Neural cell (in vitro differentiated cells): ENCODE results near the gene ZNF653. TPM values are rescaled to one million over a fixed set of nuclear protein-coding genes. Genes with fewer than 3 reads are reported as not detected.

Experiments used
- H2AFZ ChIP-seq: fragments of 200-600, 300-800 bp; sonication (generic), shearing (Covaris generic); 2 replicates; pipeline ENCODE4 v1.6.0; 2014; ENCODE audit warnings: low read depth, mild to moderate bottlenecking, antibody characterized with exemption, low read length, moderate library complexity
- H3F3A ChIP-seq: fragments of 200-600 bp; shearing (Covaris generic); 2 replicates; pipeline ENCODE4 v1.6.1; 2016; ENCODE audit warnings: mild to moderate bottlenecking, moderate library complexity, mixed read lengths, antibody characterized with exemption, low read length; ENCODE audit not compliant: insufficient read depth, poor library complexity, severe bottlenecking
- H3K27ac ChIP-seq: fragments of 200-600, 300-800 bp; sonication (generic), shearing (Covaris generic); 2 replicates; pipeline ENCODE4 v1.5.1; 2014; ENCODE audit warnings: mild to moderate bottlenecking, low read length, moderate library complexity
- H3K27me3 ChIP-seq: fragments of 300-800, 200-600 bp; sonication (generic), shearing (Covaris generic); 2 replicates; pipeline ENCODE4 v1.6.0; 2014; ENCODE audit warnings: mild to moderate bottlenecking, low read depth, low read length, moderate library complexity; ENCODE audit not compliant: insufficient read depth
- H3K36me3 ChIP-seq: fragments of 300-800, 200-600 bp; sonication (generic), shearing (Covaris generic); 2 replicates; pipeline ENCODE4 v1.5.1; 2014; ENCODE audit warnings: mild to moderate bottlenecking, antibody characterized with exemption, low read length, moderate library complexity; ENCODE audit not compliant: insufficient read depth
- H3K4me2 ChIP-seq: fragments of 300-800, 200-600 bp; sonication (generic), shearing (Covaris generic); 2 replicates; pipeline ENCODE4 v1.6.0; 2014; ENCODE audit warnings: mild to moderate bottlenecking, low read length
- H3K4me3 ChIP-seq: fragments of 300-800, 200-600 bp; sonication (generic), shearing (Covaris generic); 2 replicates; pipeline ENCODE4 v1.5.1; 2014; ENCODE audit warnings: mild to moderate bottlenecking, low read length, moderate library complexity
- H3K79me2 ChIP-seq: fragments of 200-600 bp; shearing (Covaris generic); replicated peaks from 2 replicates; pipeline ENCODE4 v1.6.0; 2014; ENCODE audit warnings: mild to moderate bottlenecking, low read length, moderate library complexity; ENCODE audit not compliant: insufficient read depth
- H3K9ac ChIP-seq: fragments of 300-800, 200-600 bp; sonication (generic), shearing (Covaris generic); 2 replicates; pipeline ENCODE4 v1.6.1; 2016; ENCODE audit warnings: mild to moderate bottlenecking, low read length, mixed read lengths
- H3K9me2 ChIP-seq: fragments of 200-600 bp; shearing (Covaris generic); 2 replicates; pipeline ENCODE4 v1.6.1; 2016; ENCODE audit warnings: mild to moderate bottlenecking, low read length, mixed read lengths; ENCODE audit not compliant: insufficient read depth
- H3K9me3 ChIP-seq: fragments of 200-600, 300-800 bp; sonication (generic), shearing (Covaris generic); 2 replicates; pipeline ENCODE4 v1.6.1; 2016; ENCODE audit warnings: mild to moderate bottlenecking, mixed run types, low read length, moderate library complexity, mixed read lengths
- H4K20me1 ChIP-seq: fragments of 200-600 bp; shearing (Covaris generic); 2 replicates; pipeline ENCODE4 v1.6.1; 2016; ENCODE audit warnings: mild to moderate bottlenecking, mixed run types; ENCODE audit not compliant: insufficient read depth
- CTCF ChIP-seq: fragments of 450-650 bp; IDR thresholded peaks from 2 replicates; pipeline ENCODE4 v1.5.1; 2014; ENCODE audit warnings: antibody characterized with exemption, mild to moderate bottlenecking, moderate library complexity; ENCODE audit not compliant: poor library complexity, severe bottlenecking
- EP300 ChIP-seq: fragments of 450-650 bp; conservative IDR thresholded peaks from 2 replicates; pipeline ENCODE4 v1.6.1; 2014; ENCODE audit warnings: antibody characterized with exemption, mild to moderate bottlenecking, moderate library complexity; ENCODE audit not compliant: poor library complexity, severe bottlenecking
- EZH2 ChIP-seq: fragments of 200-600, 300-800 bp; shearing (Covaris generic), sonication (generic); IDR thresholded peaks from 2 replicates; pipeline ENCODE4 v1.6.1; 2014; ENCODE audit warnings: antibody characterized with exemption, low read length, borderline replicate concordance, mild to moderate bottlenecking; ENCODE audit not compliant: insufficient read depth, poor library complexity, severe bottlenecking
- MXI1 ChIP-seq: fragments of 450-650 bp; conservative IDR thresholded peaks from 2 replicates; pipeline ENCODE4 v1.6.1; 2014; ENCODE audit warnings: antibody characterized with exemption, mild to moderate bottlenecking; ENCODE audit not compliant: poor library complexity, severe bottlenecking
- POLR2AphosphoS5 ChIP-seq: IDR thresholded peaks from 2 replicates; pipeline ENCODE4 v1.6.1; 2012
- RAD21 ChIP-seq: fragments of 450-650 bp; conservative IDR thresholded peaks from 2 replicates; pipeline ENCODE4 v1.6.1; 2014; ENCODE audit warnings: antibody characterized with exemption, mild to moderate bottlenecking, moderate library complexity
- REST ChIP-seq: IDR thresholded peaks from 2 replicates; pipeline ENCODE4 v1.6.1; 2012; ENCODE audit warnings: borderline replicate concordance
- SMC3 ChIP-seq: fragments of 450-650 bp; conservative IDR thresholded peaks from 2 replicates; pipeline ENCODE4 v1.6.1; 2014; ENCODE audit warnings: antibody characterized with exemption, mild to moderate bottlenecking, moderate library complexity; ENCODE audit not compliant: poor library complexity
- TAF1 ChIP-seq: IDR thresholded peaks from 2 replicates; pipeline ENCODE4 v1.6.1; 2012; ENCODE audit warnings: low read depth
- polyA plus RNA-seq: library from polyadenylated mRNA; depleted of rRNA; stranded (reverse); fragments of >200 nt; gene quantifications from 2 replicates; pipeline ENCODE4 v1.2.3, GENCODE V29; 2014

The ZNF653 gene
- polyA plus RNA-seq, 1 donor from 2014 or later, result 16.5 TPM

GRCh38 chr19:11519138-11519537 lies 13.5 kb upstream of the ZNF653 start:
- no peaks in the 10 kb centered on the region for H3K27me3 ChIP-seq

GRCh38 chr19:11513946-11514345 lies 8.3 kb upstream of the ZNF653 start:
- H4K20me1 ChIP-seq, result no peaks in the 10 kb centered on the region
- H3K79me2 ChIP-seq, result no peaks in the 10 kb centered on the region
- H3K27ac ChIP-seq, result no peak overlapping the region
- no peaks in the 10 kb centered on the region for H3K9me2 ChIP-seq
- H3K9ac ChIP-seq, result no peak overlapping the region
- H3K36me3 ChIP-seq, result no peaks in the 10 kb centered on the region
- H3K9me3 ChIP-seq, result no peaks in the 10 kb centered on the region
- no peaks in the 10 kb centered on the region for H3K27me3 ChIP-seq
- H3K4me2 ChIP-seq, result no peak overlapping the region
- no peak overlapping the region for H2AFZ ChIP-seq
- H3K4me3 ChIP-seq, result no peak overlapping the region
- H3F3A ChIP-seq, result no peaks in the 10 kb centered on the region
- TF ChIP-seq EZH2 (no peak), CTCF (no peak), POLR2AphosphoS5 (no peak), REST (no peak), EP300 (no peak), RAD21 (no peak), TAF1 (no peak)

More at GRCh38 chr19:11519138-11519537, 13.5 kb upstream of the ZNF653 start:
- H3K9ac ChIP-seq, result no peak overlapping the region
- H4K20me1 ChIP-seq, result no peaks in the 10 kb centered on the region
- TF ChIP-seq CTCF (no peak), REST (no peak), MXI1 (no peak), EP300 (no peak), RAD21 (no peak), SMC3 (no peak), EZH2 (no peak), POLR2AphosphoS5 (no peak)
- H3K9me3 ChIP-seq, result no peaks in the 10 kb centered on the region
- no peak overlapping the region for H3K4me2 ChIP-seq
- no peak overlapping the region for H2AFZ ChIP-seq
- no peaks in the 10 kb centered on the region for H3K9me2 ChIP-seq
- H3K79me2 ChIP-seq, result no peaks in the 10 kb centered on the region
- no peak overlapping the region for H3K27ac ChIP-seq
- H3K36me3 ChIP-seq, result no peaks in the 10 kb centered on the region
- H3K4me3 ChIP-seq, result no peak overlapping the region
- no peaks in the 10 kb centered on the region for H3F3A ChIP-seq
